ENCODE data around the gene CRISP2. TPM values are rescaled to one million over a fixed set of nuclear protein-coding genes. Genes with fewer than 3 reads are reported as not detected.
"Not testable (repeated sequence)": the region's sequence is repeated elsewhere in the genome, so short reads cannot be mapped to it uniquely, and the experiment has no call there.

Gene CRISP2
- total RNA-seq, 2 experiments from 2014 or later = not detected

DNA sequence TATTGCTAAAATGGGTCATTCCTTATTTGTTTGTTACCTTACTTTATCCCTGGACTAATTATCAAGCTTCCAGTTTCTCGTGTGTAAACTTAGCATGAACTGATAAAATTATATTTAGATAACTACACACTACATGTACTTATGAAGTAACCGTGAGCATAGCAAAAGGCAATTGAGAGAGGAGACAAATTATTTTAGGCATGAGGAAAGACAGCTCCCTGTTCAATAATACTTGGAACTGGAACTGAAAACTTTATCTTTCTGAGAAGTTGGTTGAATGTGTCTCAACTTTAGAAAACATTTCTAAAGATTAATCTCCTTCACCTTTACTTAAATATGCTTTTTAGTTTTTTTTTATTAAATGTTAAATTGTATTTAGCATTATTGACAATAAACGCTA is 19.4 kb upstream of the CRISP2 start:
- TF ChIP-seq, protein P1, sequence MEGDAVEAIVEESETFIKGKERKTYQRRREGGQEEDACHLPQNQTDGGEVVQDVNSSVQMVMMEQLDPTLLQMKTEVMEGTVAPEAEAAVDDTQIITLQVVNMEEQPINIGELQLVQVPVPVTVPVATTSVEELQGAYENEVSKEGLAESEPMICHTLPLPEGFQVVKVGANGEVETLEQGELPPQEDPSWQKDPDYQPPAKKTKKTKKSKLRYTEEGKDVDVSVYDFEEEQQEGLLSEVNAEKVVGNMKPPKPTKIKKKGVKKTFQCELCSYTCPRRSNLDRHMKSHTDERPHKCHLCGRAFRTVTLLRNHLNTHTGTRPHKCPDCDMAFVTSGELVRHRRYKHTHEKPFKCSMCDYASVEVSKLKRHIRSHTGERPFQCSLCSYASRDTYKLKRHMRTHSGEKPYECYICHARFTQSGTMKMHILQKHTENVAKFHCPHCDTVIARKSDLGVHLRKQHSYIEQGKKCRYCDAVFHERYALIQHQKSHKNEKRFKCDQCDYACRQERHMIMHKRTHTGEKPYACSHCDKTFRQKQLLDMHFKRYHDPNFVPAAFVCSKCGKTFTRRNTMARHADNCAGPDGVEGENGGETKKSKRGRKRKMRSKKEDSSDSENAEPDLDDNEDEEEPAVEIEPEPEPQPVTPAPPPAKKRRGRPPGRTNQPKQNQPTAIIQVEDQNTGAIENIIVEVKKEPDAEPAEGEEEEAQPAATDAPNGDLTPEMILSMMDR (conservative IDR thresholded peaks at IDR 0.05; ENCODE audit: low read length) = no peak
- TF ChIP-seq EZH2phosphoT487 (IDR thresholded peaks at IDR 0.05; ENCODE audit: borderline replicate concordance, low read depth, low read length) = no peak
- H3K79me2 ChIP-seq (ENCODE audit: insufficient read depth, low read depth, low read length) = no peaks in the 10 kb centered on the region
- no peaks in the 10 kb centered on the region for H3K4me1 ChIP-seq (ENCODE audit: insufficient read depth, low read length, poor library complexity, severe bottlenecking)
- H3K36me3 ChIP-seq (ENCODE audit: insufficient read depth, low read length) = no peaks in the 10 kb centered on the region
- no peaks in the 10 kb centered on the region for H4K20me1 ChIP-seq (ENCODE audit: insufficient read depth, low read length)
- no TSS peak for BruUV-seq (replicated peaks)
- H3K9me3 ChIP-seq (ENCODE audit: low read length) = no peaks in the 10 kb centered on the region
- no peaks in the 10 kb centered on the region for H3K9me2 ChIP-seq (ENCODE audit: insufficient read depth, low read length)
- no peak overlapping the region for H3K4me3 ChIP-seq (ENCODE audit: low read depth, low read length, poor library complexity, severe bottlenecking)
- no peak overlapping the region for H3K4me2 ChIP-seq (ENCODE audit: low read length)
- H3K27ac ChIP-seq (ENCODE audit: low read depth, low read length, poor library complexity, severe bottlenecking) = no peak overlapping the region
- DNase-seq (ENCODE audit: low spot score) = no peak
- intact Hi-C loops (cut with micrococcal nuclease; ENCODE audit: unreplicated experiment) = no loop called here
- H2AFZ ChIP-seq (ENCODE audit: low read length) = no peak overlapping the region
- POLR2A ChIA-PET = interaction anchor here (0.6 kb wide), 1 partner anchor 7 kb away, joined by 7 read pairs; no protein-coding TSS in a partner anchor
- CTCF ChIA-PET (ENCODE audit: unreplicated experiment) = no interaction called here

DNA sequence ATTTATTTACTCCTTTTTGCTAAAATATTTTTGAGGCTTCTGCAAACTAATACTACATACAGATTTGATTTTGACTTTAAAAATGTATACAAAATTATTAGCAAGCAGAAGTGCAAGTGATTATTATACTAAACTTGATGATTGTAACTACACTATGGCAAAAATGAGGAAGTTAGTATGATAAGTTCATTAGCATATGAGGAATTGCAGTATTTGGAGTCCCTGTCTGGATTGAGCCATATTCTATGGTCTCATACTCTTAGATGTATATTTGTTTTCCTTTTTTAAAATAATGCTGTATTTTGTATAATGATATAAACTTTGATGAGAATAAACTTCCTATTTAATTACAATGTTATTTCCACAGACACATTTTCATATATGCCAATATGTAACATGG is 16.9 kb upstream of the CRISP2 start:
- Histone ChIP-seq H3K4me1 (ENCODE audit: insufficient read depth, low read length, poor library complexity, severe bottlenecking) (no peaks in the 10 kb centered on the region), H3K79me2 (ENCODE audit: insufficient read depth, low read depth, low read length) (no peaks in the 10 kb centered on the region), H2AFZ (ENCODE audit: low read length) (no peak overlapping the region), H3K27ac (ENCODE audit: low read depth, low read length, poor library complexity, severe bottlenecking) (no peak overlapping the region), H4K20me1 (ENCODE audit: insufficient read depth, low read length) (no peaks in the 10 kb centered on the region), H3K9me3 (ENCODE audit: low read length) (no peaks in the 10 kb centered on the region), H3K4me3 (ENCODE audit: low read depth, low read length, poor library complexity, severe bottlenecking) (no peak overlapping the region), H3K9me2 (ENCODE audit: insufficient read depth, low read length) (no peaks in the 10 kb centered on the region), H3K36me3 (ENCODE audit: insufficient read depth, low read length) (no peaks in the 10 kb centered on the region), H3K4me2 (ENCODE audit: low read length) (no peak overlapping the region)
- no peak for TF ChIP-seq EZH2phosphoT487 (IDR thresholded peaks at IDR 0.05; ENCODE audit: borderline replicate concordance, low read depth, low read length)
- TF ChIP-seq, protein P1 (conservative IDR thresholded peaks at IDR 0.05; ENCODE audit: low read length) = no peak
- no peak for DNase-seq (ENCODE audit: low spot score)
- intact Hi-C loops (cut with micrococcal nuclease; ENCODE audit: unreplicated experiment) = no loop called here
- CTCF ChIA-PET (ENCODE audit: unreplicated experiment) = no interaction called here
- no TSS peak for BruUV-seq (replicated peaks)
- POLR2A ChIA-PET = no interaction called here

DNA sequence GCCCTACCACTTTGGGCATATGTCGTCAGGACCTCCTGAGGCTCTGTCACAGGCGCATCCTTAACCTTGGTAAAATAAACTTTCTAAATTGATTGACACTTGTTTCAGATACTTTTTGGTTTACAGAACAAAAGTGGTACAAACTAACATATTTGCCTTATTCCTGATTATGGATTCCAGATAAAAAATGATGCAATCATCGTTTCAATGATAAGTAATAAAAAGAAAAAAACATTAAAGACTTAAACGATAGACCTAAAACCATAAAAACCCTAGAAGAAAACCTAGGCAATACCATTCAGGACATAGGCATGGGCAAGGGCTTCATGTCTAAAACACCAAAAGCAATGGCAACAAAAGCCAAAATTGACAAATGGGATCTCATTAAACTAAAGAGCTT is 10.6 kb upstream of the CRISP2 start:
- DNase-seq (ENCODE audit: low spot score); BruUV-seq (replicated peaks); intact Hi-C loops (cut with micrococcal nuclease; ENCODE audit: unreplicated experiment): not testable (repeated sequence)

More for the DNA sequence above, 10.6 kb upstream of the CRISP2 start:
- H3K9me2 ChIP-seq (ENCODE audit: insufficient read depth, low read length); H3K4me2 ChIP-seq (ENCODE audit: low read length); H3K36me3 ChIP-seq (ENCODE audit: insufficient read depth, low read length); H3K9me3 ChIP-seq (ENCODE audit: low read length); H3K79me2 ChIP-seq (ENCODE audit: insufficient read depth, low read depth, low read length); H3K4me3 ChIP-seq (ENCODE audit: low read depth, low read length, poor library complexity, severe bottlenecking); POLR2A ChIA-PET; H3K27ac ChIP-seq (ENCODE audit: low read depth, low read length, poor library complexity, severe bottlenecking); H3K4me1 ChIP-seq (ENCODE audit: insufficient read depth, low read length, poor library complexity, severe bottlenecking); H2AFZ ChIP-seq (ENCODE audit: low read length); CTCF ChIA-PET (ENCODE audit: unreplicated experiment); H4K20me1 ChIP-seq (ENCODE audit: insufficient read depth, low read length): not testable (repeated sequence)
